IPS-NIHi7 (cell line): Measurements from ENCODE around the gene SLC35B2.

Source experiments
- DNase-seq: peaks from one replicate; pipeline ENCODE4 v3.0.0; 2012; ENCODE audit warnings: mixed read lengths; ENCODE audit errors: extremely low spot score

SLC35B2 gene

DNA sequence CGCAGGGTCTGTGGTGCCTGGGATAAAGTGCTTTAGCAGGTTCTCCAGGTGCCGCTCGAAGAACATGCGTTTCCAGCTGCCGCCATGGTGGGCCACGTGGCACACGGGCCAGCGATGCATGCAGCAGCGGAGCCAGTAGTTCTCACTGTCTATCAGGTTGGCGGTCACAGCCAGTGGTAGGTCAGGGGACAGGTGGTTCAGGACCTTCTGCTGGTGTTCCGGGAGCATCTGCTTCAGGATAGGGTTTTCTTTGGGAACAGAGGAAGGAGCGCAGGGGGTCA lies 28.9 kb upstream of the SLC35B2 start:
- no peak for DNase-seq

DNA sequence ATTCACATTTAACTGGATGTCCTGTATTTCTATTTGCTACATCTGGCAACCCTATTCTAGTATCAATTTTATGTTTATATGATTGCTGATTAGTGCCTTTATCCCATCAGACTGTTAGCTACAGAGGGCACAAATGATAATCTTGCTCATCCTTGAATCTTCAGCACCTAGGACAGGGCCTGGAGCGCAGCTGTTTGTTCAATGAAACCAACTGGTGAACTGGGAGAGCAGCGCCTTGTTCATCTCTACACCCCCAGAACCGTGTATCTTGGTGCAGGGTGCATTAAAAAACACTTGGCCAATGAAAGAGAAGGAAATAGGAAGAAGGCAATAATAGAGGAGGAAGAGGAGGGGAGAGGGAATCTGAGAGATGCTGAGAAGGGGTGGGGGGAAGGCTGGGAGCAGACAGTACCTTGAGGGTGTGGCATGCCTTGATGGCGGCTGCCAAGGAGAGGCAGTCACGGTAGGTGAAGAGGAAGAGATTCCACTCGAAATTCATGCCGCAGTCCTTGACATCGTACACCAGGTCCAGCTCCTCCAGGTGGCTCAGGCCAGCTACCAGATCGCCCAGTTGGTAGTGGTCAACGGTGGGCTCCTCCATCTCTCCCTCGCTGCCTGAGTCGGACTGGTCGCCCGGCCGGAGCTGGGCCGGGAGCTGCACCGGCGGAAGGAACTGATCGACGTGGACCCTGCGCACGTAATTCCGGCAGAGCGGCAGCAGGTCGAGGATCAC lies 28.4 kb upstream of the SLC35B2 start:
- peak; percentile 64 for DNase-seq

DNA sequence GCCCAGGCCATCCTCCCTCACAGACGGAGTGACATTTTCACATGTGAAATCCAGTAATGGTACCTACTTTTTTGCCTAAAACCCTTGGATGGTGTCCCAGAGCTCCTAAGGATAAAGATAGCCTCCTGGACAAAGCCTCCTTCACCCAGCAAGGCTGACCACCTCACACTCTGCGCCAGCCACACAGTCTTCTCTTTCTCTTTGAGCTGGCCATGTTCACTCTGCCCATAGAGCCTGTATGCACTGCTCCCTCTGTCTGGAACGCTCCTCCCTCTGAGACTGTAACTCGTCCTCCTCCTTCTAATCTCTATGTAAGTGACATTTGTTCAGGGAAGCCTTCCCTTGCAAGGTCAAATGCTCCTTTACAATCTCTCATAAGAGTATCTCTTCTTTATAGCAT lies 27.5 kb upstream of the SLC35B2 start:
- DNase-seq: no peak

DNA sequence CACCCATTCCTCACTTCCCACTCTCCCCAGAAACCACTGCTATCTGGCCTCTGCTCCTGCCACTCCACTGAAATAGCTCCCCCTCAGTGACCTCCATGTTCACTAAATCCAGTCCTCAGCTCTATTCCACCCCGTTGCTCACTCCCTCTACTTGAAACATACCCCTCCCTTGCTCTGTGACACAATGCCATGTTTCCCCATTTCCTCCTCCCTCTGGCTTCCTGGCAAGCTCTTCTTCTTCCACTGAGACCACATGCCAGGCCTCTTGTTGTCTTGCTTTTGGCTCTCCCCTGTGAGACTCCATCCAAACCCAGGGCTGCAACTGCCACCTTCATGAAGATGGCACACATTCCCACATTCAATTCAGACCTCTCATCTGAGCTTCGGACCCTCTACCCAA lies 26.8 kb upstream of the SLC35B2 start:
- no peak for DNase-seq

DNA sequence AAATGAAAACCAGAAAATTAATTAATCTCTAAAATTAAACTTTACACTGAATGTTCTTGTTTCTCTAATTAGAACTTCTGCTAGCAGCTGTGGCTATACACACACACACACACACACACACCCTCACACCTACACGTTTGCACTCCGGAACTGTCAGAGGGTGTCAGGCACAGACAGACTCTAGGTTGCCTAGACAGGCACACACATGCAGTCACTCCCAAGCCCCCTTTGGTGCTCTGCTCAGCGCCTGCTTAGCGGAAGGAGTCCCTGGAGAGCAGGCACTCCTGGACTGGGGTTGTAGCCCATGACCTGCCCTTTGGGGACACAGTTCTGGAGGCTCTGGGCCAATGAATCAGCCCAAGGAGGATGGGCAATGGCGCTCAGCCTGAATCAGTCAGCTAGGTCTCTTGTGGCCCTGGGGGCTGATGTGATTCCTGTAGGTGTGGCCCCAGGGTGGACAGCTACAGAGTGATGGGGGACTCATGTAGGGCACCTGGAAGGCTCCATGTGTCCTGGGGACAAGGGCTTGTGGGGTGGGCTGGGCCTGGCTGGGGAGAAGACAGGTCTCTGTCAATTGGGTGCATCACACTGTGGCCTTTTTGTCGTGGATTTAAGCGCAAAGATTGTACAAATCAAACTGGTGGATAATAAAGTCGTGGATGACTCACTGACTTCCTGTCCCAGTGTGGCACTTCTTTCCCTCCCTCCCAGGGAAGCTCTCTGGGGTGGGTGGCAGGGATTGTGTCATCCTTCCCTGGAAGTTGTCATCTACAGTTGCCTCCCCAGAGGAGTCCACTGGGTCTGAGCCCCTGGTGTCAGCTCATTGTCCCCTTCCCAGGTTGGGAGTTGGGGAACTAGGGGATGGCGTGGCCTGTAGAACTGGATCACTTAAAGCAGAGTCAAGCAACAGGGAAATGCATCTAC lies 21.7 kb upstream of the SLC35B2 start:
- no peak for DNase-seq

DNA sequence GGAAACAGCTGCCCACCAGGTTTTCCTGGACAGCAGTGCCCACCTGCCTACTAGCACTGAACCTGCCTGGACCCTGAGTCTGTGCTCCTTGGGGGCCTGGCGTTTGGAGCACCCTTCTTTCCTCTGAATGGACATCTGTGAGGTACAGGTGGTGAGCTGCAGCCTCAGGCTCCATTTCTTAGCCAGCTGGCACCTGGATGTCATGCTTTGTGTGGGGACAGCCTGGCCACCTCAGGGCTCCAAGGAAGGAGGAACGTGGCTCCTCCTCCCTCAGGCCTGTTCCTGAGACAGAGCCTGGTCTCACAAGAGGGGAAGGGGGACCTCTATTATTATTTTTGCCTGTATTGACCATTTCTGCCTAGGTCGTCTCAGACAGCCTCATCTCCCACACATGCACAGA lies 21.0 kb upstream of the SLC35B2 start:
- DNase-seq: no peak

DNA sequence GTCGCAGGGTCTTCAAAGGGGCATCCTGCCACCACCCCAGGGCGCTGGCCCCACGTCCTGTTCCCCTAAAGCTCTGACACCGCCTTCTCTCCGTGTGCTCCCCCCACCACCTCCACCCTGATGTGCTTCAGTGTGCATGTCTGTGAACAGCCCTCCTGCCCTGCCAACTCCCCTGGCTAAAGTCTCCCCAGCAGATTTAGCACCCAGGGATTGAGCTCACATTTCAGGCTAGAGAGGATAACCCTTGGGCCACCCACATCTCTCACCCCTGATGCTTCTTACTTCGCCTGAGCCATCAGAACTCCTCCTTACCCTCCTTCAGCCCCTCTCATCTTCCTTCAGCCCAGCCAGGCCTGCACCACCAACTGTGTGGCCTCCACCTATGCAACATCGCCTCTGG lies 20.4 kb upstream of the SLC35B2 start:
- no peak for DNase-seq

DNA sequence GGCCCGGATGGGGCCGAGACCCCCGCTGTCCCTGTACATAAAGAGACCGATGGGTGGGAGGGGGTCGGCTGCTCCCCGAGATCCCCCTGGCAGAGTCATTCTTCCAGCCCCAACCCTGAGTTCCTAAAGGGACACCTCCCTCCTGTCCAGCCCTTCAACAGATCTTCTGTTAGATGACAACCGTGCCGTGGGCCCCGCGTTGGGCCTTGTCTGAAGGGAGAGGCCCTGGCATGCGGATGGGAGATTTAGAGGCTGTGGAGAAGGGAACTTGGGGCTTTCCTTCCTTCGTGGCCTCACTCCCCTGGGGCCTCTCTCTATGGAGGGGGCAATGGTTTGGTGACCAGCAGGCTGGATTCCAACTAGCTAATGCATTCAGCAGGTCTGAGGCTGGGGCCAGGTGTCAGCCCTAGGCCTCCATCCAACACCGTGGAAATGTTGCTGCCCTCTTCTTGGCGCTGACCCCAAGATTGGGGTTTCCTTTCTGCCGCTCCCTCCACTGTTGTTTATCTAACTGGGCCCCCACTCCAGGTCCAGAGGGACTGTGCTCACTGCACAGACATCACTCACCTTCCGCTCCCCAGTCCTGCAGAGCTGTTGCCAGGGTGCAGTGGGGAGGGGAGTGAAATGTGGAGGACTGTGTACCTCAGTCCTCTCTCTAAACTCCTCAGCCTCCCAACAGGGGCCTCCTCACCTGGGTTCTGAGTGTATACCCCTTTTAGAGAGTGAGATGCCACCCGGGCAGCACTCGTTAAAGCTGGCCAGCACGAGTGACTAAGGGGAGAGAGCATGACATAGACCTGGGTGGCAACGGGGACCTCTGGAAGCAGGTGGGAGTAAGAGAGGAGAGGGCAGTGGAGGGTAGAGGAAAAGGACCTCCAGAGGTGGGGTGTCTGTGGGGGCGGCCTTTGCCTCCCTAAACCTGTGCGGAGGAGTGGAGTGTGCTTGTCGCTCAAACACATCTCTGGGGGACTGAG lies 19.6 kb upstream of the SLC35B2 start:
- no peak for DNase-seq

DNA sequence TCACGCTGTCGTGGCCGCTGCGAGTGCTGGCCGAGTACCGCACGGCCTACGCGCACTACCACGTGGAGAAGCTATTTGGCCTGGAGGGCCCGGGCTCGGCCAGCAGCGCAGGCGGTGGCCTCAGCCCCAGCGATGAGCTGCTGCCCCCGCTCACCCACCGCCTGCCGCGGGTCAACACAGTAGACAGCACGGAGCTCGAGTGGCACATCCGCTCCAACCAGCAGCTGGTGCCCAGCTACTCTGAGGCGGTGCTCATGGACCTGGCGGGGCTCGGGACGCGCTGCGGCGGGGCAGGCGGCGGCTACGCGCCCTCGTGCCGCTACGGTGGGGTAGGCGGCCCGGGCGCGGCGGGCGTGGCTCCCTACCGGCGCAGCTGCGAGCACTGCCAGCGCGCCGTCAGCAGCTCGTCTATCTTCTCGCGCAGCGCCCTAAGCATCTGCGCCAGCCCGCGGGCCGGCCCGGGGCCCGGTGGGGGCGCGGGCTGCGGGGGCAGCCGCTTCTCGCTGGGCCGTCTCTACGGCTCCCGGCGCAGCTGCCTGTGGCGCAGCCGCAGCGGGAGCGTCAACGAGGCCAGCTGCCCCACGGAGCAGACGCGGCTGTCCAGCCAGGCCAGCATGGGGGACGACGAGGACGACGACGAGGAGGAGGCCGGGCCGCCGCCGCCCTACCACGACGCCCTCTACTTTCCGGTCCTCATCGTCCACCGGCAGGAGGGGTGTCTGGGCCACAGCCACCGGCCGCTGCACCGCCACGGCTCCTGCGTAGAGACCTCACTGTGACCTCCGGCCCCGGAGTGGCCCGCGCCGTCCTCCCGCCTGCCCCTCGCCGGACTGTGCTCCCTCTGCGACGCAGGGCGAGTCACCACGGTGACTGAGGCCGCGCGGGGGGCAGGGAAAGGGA lies 18.7 kb upstream of the SLC35B2 start:
- peak; percentile 62 for DNase-seq

DNA sequence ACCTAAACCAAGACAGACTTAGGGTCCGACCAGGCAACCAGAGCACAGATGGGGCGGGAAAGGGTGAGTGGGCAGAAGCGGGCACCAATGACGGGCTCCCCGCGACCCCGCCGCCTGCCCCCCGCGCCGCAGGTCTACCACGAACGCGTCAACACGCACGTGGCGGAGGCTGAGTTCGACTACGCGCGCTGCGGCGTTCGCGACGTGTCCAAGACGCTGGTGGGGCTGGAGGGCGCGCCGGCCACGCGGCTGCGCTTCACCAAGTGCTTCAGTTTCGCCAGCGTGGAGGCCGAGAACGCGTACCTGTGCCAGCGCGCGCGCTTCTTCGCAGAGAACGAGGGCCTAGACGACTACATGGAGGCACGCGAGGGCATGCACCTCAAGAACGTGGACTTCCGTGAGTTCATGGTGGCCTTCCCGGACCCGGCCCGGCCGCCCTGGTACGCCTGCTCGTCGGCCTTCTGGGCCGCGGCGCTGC lies 18.0 kb upstream of the SLC35B2 start:
- no peak for DNase-seq

DNA sequence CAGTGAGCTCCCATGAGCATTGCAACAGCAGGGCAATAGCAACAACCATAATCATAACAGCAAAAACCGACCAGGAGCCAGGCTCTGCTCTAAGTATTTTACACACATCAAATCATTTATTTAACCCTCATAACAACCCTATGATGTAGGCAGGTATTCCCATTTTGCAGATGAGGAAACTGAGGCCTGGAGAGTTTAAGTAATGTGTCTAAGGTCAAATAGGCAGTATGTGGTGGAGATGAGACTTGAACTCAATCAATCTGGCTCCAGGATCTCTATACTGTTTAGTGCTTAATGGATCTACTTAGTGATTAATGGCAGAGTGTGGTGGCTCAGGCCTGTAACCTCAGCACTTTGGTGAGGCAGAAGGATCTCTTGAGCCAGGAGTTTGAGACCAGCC lies 16.3 kb upstream of the SLC35B2 start:
- no peak for DNase-seq

DNA sequence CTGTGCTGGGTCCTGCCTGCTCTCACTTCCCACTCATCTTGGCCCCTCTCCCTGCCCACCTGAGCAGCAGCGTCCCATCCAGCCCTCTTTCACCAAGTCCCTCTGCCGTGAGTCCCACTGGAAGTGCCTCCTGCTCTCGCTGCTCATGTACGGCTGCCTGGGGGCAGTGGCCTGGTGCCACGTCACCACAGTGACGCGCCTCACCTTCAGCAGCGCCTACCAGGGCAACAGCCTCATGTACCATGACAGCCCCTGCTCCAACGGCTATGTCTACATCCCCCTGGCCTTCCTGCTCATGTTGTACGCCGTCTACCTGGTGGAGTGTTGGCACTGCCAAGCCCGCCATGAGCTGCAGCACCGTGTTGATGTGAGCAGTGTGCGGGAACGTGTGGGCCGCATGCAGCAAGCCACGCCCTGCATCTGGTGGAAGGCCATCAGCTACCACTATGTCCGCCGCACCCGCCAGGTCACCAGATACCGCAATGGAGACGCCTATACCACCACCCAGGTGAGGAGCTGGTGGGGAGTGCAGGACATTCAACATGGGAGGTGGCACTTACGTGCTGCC lies 15.8 kb upstream of the SLC35B2 start:
- DNase-seq: no peak

DNA sequence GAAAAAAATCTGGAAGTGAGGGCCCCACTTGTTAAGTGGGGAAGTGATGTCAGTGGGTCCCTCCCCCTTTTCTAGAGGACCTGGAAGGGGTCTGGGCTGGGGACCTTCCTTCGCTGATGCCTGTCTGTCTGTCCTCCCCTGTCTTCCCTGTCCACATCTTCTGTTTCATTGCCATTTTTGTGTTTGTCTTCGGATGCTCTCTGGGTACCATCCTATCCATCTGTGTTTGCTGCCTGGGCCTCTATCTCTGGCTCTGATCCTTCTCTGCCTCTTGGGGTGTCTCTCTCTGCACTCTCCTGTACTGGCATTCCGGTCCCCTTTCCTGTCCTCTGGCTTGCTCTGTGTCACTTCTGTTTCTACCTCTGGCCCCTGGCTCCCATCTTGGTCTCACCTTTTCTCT lies 15.2 kb upstream of the SLC35B2 start:
- DNase-seq: no peak

DNA sequence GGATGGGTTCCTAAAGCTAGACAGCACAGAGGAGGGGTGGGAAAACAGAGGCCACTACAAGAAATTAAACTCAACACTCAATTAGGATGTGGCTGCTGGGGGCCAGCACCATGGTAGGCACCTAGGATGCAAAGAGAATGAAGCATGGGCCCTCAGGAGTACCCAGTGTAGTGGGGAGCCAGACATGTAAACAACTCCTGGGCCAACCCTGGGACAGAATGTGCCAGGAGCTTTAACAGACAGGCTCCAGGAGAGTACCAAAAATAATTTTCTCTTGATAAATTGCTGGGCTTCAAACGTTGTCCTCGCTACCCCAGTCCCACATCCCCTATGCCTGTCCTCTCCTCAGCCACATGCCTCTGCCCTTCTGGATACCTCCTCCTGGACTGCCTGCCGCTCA lies 14.6 kb upstream of the SLC35B2 start:
- no peak for DNase-seq

DNA sequence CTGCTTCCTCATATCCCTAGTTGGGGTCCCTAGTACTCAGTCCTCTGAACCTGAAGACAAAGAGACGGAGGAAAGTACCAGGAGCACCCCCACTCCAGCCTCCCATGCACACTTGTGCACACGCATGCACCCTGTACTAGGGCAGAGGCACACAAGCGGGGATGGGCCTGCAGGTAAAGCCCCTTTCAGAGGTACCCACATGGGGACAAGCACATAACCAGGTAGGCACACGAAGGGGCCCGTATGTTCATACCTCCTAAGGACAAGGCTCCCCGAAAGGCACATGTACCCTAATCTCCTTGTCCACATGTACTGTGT lies 14.0 kb upstream of the SLC35B2 start:
- no peak for DNase-seq

DNA sequence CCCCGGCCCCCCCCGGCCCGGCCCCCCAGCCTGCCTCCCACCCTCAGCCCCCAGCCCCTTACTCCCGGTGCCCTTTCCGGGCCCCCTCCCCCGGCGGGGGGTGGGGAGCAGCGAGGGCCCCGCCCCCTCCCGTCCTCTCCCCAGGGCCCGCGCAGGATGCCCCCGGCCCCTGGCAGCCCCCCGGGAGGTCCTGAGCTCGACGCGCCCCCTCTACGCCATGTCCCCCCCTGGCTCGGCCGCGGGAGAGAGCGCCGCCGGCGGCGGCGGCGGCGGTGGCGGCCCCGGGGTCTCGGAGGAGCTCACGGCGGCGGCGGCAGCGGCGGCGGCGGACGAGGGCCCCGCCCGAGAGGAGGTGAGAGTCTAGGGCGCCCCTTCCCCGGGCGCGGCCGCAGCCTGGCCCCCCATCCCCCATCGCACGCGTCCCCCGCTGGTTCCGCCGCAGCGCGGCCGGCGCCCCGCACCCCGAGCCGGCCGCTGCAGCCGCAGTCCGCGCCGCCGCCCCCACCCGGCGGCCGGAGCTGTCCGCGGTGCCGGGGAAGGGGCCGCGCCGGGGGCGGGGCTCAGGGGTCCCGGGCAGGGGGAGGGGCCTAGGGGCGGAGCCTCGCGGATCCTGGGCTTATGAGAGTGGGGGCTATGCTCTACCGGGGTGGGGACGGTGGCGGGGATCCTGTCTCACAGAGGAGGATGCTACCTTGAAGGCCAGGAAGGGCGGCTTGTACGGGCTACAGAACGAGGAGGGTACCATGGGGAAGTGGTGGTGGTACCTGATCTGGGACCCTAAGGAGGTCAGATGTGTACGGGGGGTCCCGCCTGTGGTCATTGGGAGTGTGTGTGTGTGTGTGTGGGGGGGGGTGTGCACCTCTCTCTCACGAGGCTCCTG lies 13.4 kb upstream of the SLC35B2 start:
- DNase-seq: peak; percentile 79

DNA sequence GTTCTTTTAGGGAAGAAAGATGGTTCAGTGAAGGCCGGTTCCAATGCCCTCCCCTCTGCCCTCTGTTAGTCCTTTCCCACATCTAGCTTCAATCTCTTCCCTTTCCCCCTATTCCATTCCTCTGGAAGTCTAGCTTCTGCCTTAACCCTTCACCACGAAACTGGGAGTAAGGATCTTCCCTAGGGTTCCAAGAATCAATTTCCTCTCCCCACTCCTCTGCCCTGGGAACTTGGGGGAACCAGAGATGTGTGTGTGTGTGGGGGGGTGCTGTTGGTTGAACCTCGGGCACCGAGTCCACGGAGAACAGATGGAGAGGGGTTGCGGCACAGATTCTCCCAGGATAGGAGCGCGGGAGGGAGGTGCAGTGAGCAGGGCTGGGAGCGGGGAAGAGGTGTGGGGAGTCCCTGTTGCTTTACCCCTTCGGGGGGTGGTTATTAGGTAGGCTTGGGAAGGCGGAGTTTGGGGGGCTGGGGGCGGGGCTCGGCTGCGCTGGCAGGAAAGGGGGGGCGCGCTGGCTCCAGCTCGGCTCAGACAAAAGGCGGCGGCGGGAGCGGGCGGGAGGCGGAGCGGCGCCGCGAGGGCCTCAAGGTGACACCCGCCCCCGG lies 12.7 kb upstream of the SLC35B2 start, which contains the start of gene TMEM151B:
Gene TMEM151B (plus strand): TSS at position 530 of the 605 bp plus-strand sequence. CDS start 293 bp downstream, outside the sequence.
- no peak for DNase-seq

DNA sequence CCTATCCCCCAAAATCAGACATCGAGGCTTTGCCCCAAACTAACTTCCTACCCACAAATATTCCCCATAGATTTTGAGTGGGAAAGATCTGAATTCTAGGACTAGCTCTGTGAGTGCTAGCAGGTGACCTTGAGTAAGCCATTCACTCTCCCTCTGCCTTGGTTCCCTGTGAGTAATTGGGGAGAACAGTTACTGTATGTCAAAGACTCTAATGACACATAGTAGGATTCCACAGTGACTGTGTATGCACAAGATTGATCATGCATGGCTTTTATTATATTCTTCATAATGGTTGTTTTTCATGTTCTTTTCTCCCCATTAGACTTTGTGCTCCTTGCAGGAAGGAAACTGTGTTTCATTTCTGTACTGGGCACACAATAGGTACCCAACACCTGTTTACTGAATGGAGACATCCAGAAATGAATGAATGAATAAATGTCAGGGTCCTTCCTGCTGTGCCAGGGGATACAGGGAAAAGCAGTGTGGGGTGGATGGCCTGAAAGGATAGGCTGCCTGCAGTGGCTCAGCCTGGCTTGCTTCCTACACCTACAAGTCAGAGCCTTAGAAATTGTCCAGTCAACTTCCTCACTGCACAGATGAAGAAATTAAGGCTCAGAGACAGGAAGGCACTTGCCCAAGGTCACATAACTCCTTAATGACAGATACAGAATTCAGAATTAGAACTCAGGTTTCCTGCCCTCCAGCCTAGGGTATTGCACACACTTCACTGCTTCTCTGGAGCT lies 12.0 kb upstream of the SLC35B2 start:
- no peak for DNase-seq
